ENCODE results near the gene SUCO. TPM values are rescaled to one million over a fixed set of nuclear protein-coding genes. Genes with fewer than 3 reads are reported as not detected.

The SUCO gene
- total and polyA plus RNA-seq, 2 donors (not counting 1 experiment from before 2014, with no cell fraction given), result 5.5 to 59.7 TPM

- Histone ChIP-seq H3K27ac (ENCODE audit: low read length in 2 of 2) (no peak overlapping the region), H3K36me3 (replicated peaks in 1 of 2; ENCODE audit: control extremely low read depth in 1 of 2, control insufficient read depth in 1 of 2, extremely low read depth in 1 of 2, insufficient read depth in 2 of 2, low read length in 1 of 2) (peaks cover 21 to 42% of the 10 kb centered on the region in 2 experiments), H3K27me3 (replicated peaks in 1 of 4; ENCODE audit: control extremely low read depth in 1 of 4, control insufficient read depth in 3 of 4, insufficient read depth in 4 of 4, low read length in 3 of 4) (no peaks in the 10 kb centered on the region), H3K4me3 (ENCODE audit: control extremely low read depth in 1 of 5, extremely low read depth in 1 of 5, insufficient read depth in 1 of 5, low read depth in 2 of 5, low read length in 4 of 5) (no peak overlapping the region), H3K9ac (ENCODE audit: low read length) (no peak overlapping the region), H2AFZ (ENCODE audit: insufficient read depth, low read depth, low read length, poor library complexity, severe bottlenecking) (no peak overlapping the region), H3K4me2 (replicated peaks; ENCODE audit: low read depth, low read length, poor library complexity, severe bottlenecking) (no peak overlapping the region), H4K20me1 (ENCODE audit: control insufficient read depth, insufficient read depth, low read length, poor library complexity, severe bottlenecking) (no peaks in the 10 kb centered on the region), H3K4me1 (ENCODE audit: control insufficient read depth in 2 of 2, insufficient read depth in 2 of 2, low read length in 2 of 2) (no peaks in the 10 kb centered on the region), H3K9me3 (ENCODE audit: control extremely low read depth in 1 of 3, control insufficient read depth in 2 of 3, insufficient read depth in 1 of 3, low read length in 2 of 3) (no peaks in the 10 kb centered on the region), H3K79me2 (ENCODE audit: control insufficient read depth, insufficient read depth, low read length) (no peaks in the 10 kb centered on the region)
- intact Hi-C loops (cut with micrococcal nuclease), result no loop called here
- DNase-seq (no peak), ATAC-seq (ENCODE audit: low read depth) (no peak)
- ChIA-PET POLR2A (no interaction called here), CTCF (no interaction called here)
- Mint-ChIP-seq H3K27ac (no peak overlapping the region), H3K4me3 (no peak overlapping the region), H3K27me3 (no peaks in the 10 kb centered on the region), H3K9me3 (ENCODE audit: insufficient read depth) (no peaks in the 10 kb centered on the region), H3K4me1 (no peaks in the 10 kb centered on the region)
- TF ChIP-seq, protein P1, sequence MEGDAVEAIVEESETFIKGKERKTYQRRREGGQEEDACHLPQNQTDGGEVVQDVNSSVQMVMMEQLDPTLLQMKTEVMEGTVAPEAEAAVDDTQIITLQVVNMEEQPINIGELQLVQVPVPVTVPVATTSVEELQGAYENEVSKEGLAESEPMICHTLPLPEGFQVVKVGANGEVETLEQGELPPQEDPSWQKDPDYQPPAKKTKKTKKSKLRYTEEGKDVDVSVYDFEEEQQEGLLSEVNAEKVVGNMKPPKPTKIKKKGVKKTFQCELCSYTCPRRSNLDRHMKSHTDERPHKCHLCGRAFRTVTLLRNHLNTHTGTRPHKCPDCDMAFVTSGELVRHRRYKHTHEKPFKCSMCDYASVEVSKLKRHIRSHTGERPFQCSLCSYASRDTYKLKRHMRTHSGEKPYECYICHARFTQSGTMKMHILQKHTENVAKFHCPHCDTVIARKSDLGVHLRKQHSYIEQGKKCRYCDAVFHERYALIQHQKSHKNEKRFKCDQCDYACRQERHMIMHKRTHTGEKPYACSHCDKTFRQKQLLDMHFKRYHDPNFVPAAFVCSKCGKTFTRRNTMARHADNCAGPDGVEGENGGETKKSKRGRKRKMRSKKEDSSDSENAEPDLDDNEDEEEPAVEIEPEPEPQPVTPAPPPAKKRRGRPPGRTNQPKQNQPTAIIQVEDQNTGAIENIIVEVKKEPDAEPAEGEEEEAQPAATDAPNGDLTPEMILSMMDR (IDR thresholded peaks at IDR 0.05), result no peak
- no peak for TF ChIP-seq EZH2 (IDR thresholded peaks at IDR 0.05; ENCODE audit: borderline replicate concordance, insufficient read depth, low read depth, low read length, poor library complexity, severe bottlenecking)
- no CpG with 5 or more reads among the region's 2 CpGs for WGBS (ENCODE audit: insufficient coverage)
These were observed 72.7 kb downstream of the SUCO start for GRCh38 chr1:172605641-172606040.

DNA sequence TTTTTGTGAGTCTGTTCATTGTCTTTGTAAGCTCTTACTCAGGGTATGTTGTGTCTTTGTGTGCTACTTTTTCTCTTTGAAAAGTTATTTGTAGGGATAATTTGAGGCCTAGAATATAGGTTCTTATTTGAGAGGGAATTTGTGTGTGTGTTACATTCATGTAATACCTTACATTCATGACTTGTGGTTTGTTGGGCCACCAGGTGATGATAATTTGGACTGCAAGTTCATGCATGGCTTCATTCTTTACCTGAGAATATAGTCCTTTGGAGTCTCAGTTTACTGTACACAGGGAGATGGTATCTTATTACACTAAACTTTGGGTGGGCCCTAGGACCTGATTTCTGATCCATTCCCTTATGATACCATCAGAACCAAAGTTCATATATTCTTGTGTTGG, 74.2 kb downstream of the SUCO start:
- Histone ChIP-seq H2AFZ (ENCODE audit: insufficient read depth, low read depth, low read length, poor library complexity, severe bottlenecking) (no peak overlapping the region), H3K79me2 (ENCODE audit: control insufficient read depth, insufficient read depth, low read length) (no peaks in the 10 kb centered on the region), H3K27ac (ENCODE audit: low read length in 2 of 2) (no peak overlapping the region), H4K20me1 (ENCODE audit: control insufficient read depth, insufficient read depth, low read length, poor library complexity, severe bottlenecking) (no peaks in the 10 kb centered on the region), H3K4me2 (replicated peaks; ENCODE audit: low read depth, low read length, poor library complexity, severe bottlenecking) (no peak overlapping the region), H3K36me3 (replicated peaks in 1 of 2; ENCODE audit: control extremely low read depth in 1 of 2, control insufficient read depth in 1 of 2, extremely low read depth in 1 of 2, insufficient read depth in 2 of 2, low read length in 1 of 2) (peaks cover 20 to 37% of the 10 kb centered on the region in 2 experiments), H3K9me3 (ENCODE audit: control extremely low read depth in 1 of 3, control insufficient read depth in 2 of 3, insufficient read depth in 1 of 3, low read length in 2 of 3) (no peaks in the 10 kb centered on the region), H3K4me3 (ENCODE audit: control extremely low read depth in 1 of 5, extremely low read depth in 1 of 5, insufficient read depth in 1 of 5, low read depth in 2 of 5, low read length in 4 of 5) (no peak overlapping the region), H3K9ac (ENCODE audit: low read length) (no peak overlapping the region), H3K4me1 (ENCODE audit: control insufficient read depth in 2 of 2, insufficient read depth in 2 of 2, low read length in 2 of 2) (no peaks in the 10 kb centered on the region), H3K27me3 (replicated peaks in 1 of 4; ENCODE audit: control extremely low read depth in 1 of 4, control insufficient read depth in 3 of 4, insufficient read depth in 4 of 4, low read length in 3 of 4) (no peaks in the 10 kb centered on the region)
- H3K4me3 Mint-ChIP-seq, result no peak overlapping the region
- H3K27ac Mint-ChIP-seq, result no peak overlapping the region
- ATAC-seq (ENCODE audit: low read depth), result no peak
- no peaks in the 10 kb centered on the region for H3K27me3 Mint-ChIP-seq
- H3K9me3 Mint-ChIP-seq (ENCODE audit: insufficient read depth), result no peaks in the 10 kb centered on the region
- POLR2A ChIA-PET, result no interaction called here
- H3K4me1 Mint-ChIP-seq, result no peaks in the 10 kb centered on the region
- no peak for TF ChIP-seq EZH2 (IDR thresholded peaks at IDR 0.05; ENCODE audit: borderline replicate concordance, insufficient read depth, low read depth, low read length, poor library complexity, severe bottlenecking)
- no peak for DNase-seq
- CTCF ChIA-PET, result interaction anchor here (5.0 kb wide), 1 partner anchor 113 kb away, joined by 60 read pairs; no protein-coding TSS in a partner anchor
- intact Hi-C loops (cut with micrococcal nuclease), result no loop called here
